ENCODE results near the gene LRCH4.
"Not testable (repeated sequence)": the region's sequence is repeated elsewhere in the genome, so short reads cannot be mapped to it uniquely, and the experiment has no call there.

LRCH4 gene

GRCh38 chr7:100559127-100559526 lies 26.8 kb downstream of the LRCH4 start:
- no peaks in the 10 kb centered on the region for H3K9me3 Mint-ChIP-seq
- H3K27me3 Mint-ChIP-seq = no peaks in the 10 kb centered on the region
- no peak overlapping the region for H3K4me3 Mint-ChIP-seq
- peaks cover 14% of the 10 kb centered on the region for H3K4me1 Mint-ChIP-seq (ENCODE audit: low read depth)
- peak overlapping the region; percentile 27 for H3K27ac Mint-ChIP-seq
- peaks cover 57% of the 10 kb centered on the region for H3K36me3 Mint-ChIP-seq (ENCODE audit: low read depth)

GRCh38 chr7:100556541-100556940 lies 29.4 kb downstream of the LRCH4 start:
- H3K27ac Mint-ChIP-seq = peak overlapping the region; percentile 41
- H3K4me1 Mint-ChIP-seq (ENCODE audit: low read depth) = peaks cover 9% of the 10 kb centered on the region
- no peak overlapping the region for H3K4me3 Mint-ChIP-seq
- no peaks in the 10 kb centered on the region for H3K27me3 Mint-ChIP-seq
- peaks cover 56% of the 10 kb centered on the region for H3K36me3 Mint-ChIP-seq (ENCODE audit: low read depth)
- H3K9me3 Mint-ChIP-seq = no peaks in the 10 kb centered on the region

GRCh38 chr7:100555701-100556100 lies 30.2 kb downstream of the LRCH4 start:
- Mint-ChIP-seq H3K27me3 (no peaks in the 10 kb centered on the region), H3K27ac (no peak overlapping the region), H3K9me3 (no peaks in the 10 kb centered on the region), H3K4me1 (ENCODE audit: low read depth) (peaks cover 10% of the 10 kb centered on the region), H3K4me3 (no peak overlapping the region), H3K36me3 (ENCODE audit: low read depth) (peaks cover 57% of the 10 kb centered on the region)

GRCh38 chr7:100553032-100553431 lies 32.9 kb downstream of the LRCH4 start:
- H3K36me3 Mint-ChIP-seq (ENCODE audit: low read depth) = peaks cover 64% of the 10 kb centered on the region
- peaks cover 31% of the 10 kb centered on the region for H3K4me1 Mint-ChIP-seq (ENCODE audit: low read depth)
- H3K27me3 Mint-ChIP-seq = no peaks in the 10 kb centered on the region
- no peak overlapping the region for H3K27ac Mint-ChIP-seq
- H3K9me3 Mint-ChIP-seq = no peaks in the 10 kb centered on the region
- no peak overlapping the region for H3K4me3 Mint-ChIP-seq

GRCh38 chr7:100552532-100552931 lies 33.4 kb downstream of the LRCH4 start:
- peaks cover 67% of the 10 kb centered on the region for H3K36me3 Mint-ChIP-seq (ENCODE audit: low read depth)
- H3K27me3 Mint-ChIP-seq = no peaks in the 10 kb centered on the region
- peaks cover 36% of the 10 kb centered on the region for H3K4me1 Mint-ChIP-seq (ENCODE audit: low read depth)
- no peak overlapping the region for H3K27ac Mint-ChIP-seq
- no peaks in the 10 kb centered on the region for H3K9me3 Mint-ChIP-seq
- no peak overlapping the region for H3K4me3 Mint-ChIP-seq

GRCh38 chr7:100548446-100548845 lies 37.5 kb downstream of the LRCH4 start:
- peak overlapping the region; percentile 28 for H3K4me3 Mint-ChIP-seq
- H3K9me3 Mint-ChIP-seq, H3K27me3 Mint-ChIP-seq: not testable (repeated sequence)
- peaks cover 74% of the 10 kb centered on the region for H3K4me1 Mint-ChIP-seq (ENCODE audit: low read depth)
- H3K27ac Mint-ChIP-seq = peak overlapping the region; percentile 99
- H3K36me3 Mint-ChIP-seq (ENCODE audit: low read depth) = peaks cover 46% of the 10 kb centered on the region

GRCh38 chr7:100547872-100548271 lies 38.1 kb downstream of the LRCH4 start:
- H3K9me3 Mint-ChIP-seq = no peaks in the 10 kb centered on the region
- H3K4me1 Mint-ChIP-seq (ENCODE audit: low read depth) = peaks cover 80% of the 10 kb centered on the region
- H3K36me3 Mint-ChIP-seq (ENCODE audit: low read depth) = peaks cover 45% of the 10 kb centered on the region
- peak overlapping the region; percentile 99 for H3K27ac Mint-ChIP-seq
- peak overlapping the region; percentile 66 for H3K4me3 Mint-ChIP-seq
- H3K27me3 Mint-ChIP-seq = no peaks in the 10 kb centered on the region

GRCh38 chr7:100546926-100547800 lies 38.8 kb downstream of the LRCH4 start:
- Mint-ChIP-seq H3K27ac (peak overlapping the region; percentile 99), H3K4me3 (peak overlapping the region; percentile 90), H3K9me3 (no peaks in the 10 kb centered on the region), H3K4me1 (ENCODE audit: low read depth) (peaks cover 87% of the 10 kb centered on the region), H3K27me3 (no peaks in the 10 kb centered on the region), H3K36me3 (ENCODE audit: low read depth) (peaks cover 46% of the 10 kb centered on the region)

- Mint-ChIP-seq H3K4me3 (peak overlapping the region; percentile 90), H3K36me3 (ENCODE audit: low read depth) (peaks cover 53% of the 10 kb centered on the region), H3K27ac (peak overlapping the region; percentile 99), H3K4me1 (ENCODE audit: low read depth) (peaks cover 95% of the 10 kb centered on the region), H3K27me3 (no peaks in the 10 kb centered on the region), H3K9me3 (no peaks in the 10 kb centered on the region)
Measured at GRCh38 chr7:100546129-100546925, 39.6 kb downstream of the LRCH4 start.

GRCh38 chr7:100545360-100546128 lies 40.4 kb downstream of the LRCH4 start:
- H3K27ac Mint-ChIP-seq = peak overlapping the region; percentile 99
- no peaks in the 10 kb centered on the region for H3K27me3 Mint-ChIP-seq
- peaks cover 100% of the 10 kb centered on the region for H3K4me1 Mint-ChIP-seq (ENCODE audit: low read depth)
- peaks cover 58% of the 10 kb centered on the region for H3K36me3 Mint-ChIP-seq (ENCODE audit: low read depth)
- H3K4me3 Mint-ChIP-seq = peak overlapping the region; percentile 90
- H3K9me3 Mint-ChIP-seq = no peaks in the 10 kb centered on the region

GRCh38 chr7:100544967-100545359 lies 41.0 kb downstream of the LRCH4 start:
- Mint-ChIP-seq H3K27ac (peak overlapping the region; percentile 99), H3K4me3 (peak overlapping the region; percentile 90), H3K36me3 (ENCODE audit: low read depth) (peaks cover 56% of the 10 kb centered on the region), H3K27me3 (no peaks in the 10 kb centered on the region), H3K4me1 (ENCODE audit: low read depth) (peaks cover 100% of the 10 kb centered on the region), H3K9me3 (no peaks in the 10 kb centered on the region)

GRCh38 chr7:100544386-100544785 lies 41.5 kb downstream of the LRCH4 start:
- peaks cover 56% of the 10 kb centered on the region for H3K36me3 Mint-ChIP-seq (ENCODE audit: low read depth)
- H3K27ac Mint-ChIP-seq = peak overlapping the region; percentile 99
- H3K27me3 Mint-ChIP-seq = no peaks in the 10 kb centered on the region
- H3K9me3 Mint-ChIP-seq = no peaks in the 10 kb centered on the region
- peaks cover 99% of the 10 kb centered on the region for H3K4me1 Mint-ChIP-seq (ENCODE audit: low read depth)
- peak overlapping the region; percentile 90 for H3K4me3 Mint-ChIP-seq

GRCh38 chr7:100543586-100543985 lies 42.3 kb downstream of the LRCH4 start:
- Mint-ChIP-seq H3K36me3 (ENCODE audit: low read depth) (peaks cover 52% of the 10 kb centered on the region), H3K4me3 (peak overlapping the region; percentile 90), H3K27ac (peak overlapping the region; percentile 99), H3K27me3 (no peaks in the 10 kb centered on the region), H3K9me3 (no peaks in the 10 kb centered on the region), H3K4me1 (ENCODE audit: low read depth) (peaks cover 97% of the 10 kb centered on the region)

GRCh38 chr7:100541309-100541708 lies 44.6 kb downstream of the LRCH4 start:
- H3K27me3 Mint-ChIP-seq, H3K9me3 Mint-ChIP-seq: not testable (repeated sequence)
- Mint-ChIP-seq H3K4me1 (ENCODE audit: low read depth) (peaks cover 79% of the 10 kb centered on the region), H3K36me3 (ENCODE audit: low read depth) (peaks cover 41% of the 10 kb centered on the region), H3K4me3 (peak overlapping the region; percentile 90), H3K27ac (peak overlapping the region; percentile 74)
